ENCODE measurements around the gene LINC01488. TPM values are rescaled to one million over a fixed set of nuclear protein-coding genes. Genes with fewer than 3 reads are reported as not detected.

The LINC01488 gene
- total RNA-seq, 2 donors from 2014 or later: not detected

- no peaks in the 10 kb centered on the region for H3K27me3 ChIP-seq
- no peak for TF ChIP-seq CTCF (IDR thresholded peaks at IDR 0.05)
- no peak overlapping the region for H3K9ac ChIP-seq (ENCODE audit: low read depth in 2 of 2, low read length in 2 of 2)
- H3K4me1 ChIP-seq: no peaks in the 10 kb centered on the region
- no peaks in the 10 kb centered on the region for H3K9me3 ChIP-seq
- DNase-seq: no peak
- intact Hi-C loops (cut with DNase I): no loop called here
- H3K36me3 ChIP-seq: no peaks in the 10 kb centered on the region
- no peak overlapping the region for H3K27ac ChIP-seq
- no peak overlapping the region for H3K4me3 ChIP-seq
Observed at GRCh38 chr11:69436041-69436982, 45.2 kb upstream of the LINC01488 start.

- Histone ChIP-seq H3K4me3 (no peak overlapping the region), H3K4me1 (no peaks in the 10 kb centered on the region), H3K9me3 (no peaks in the 10 kb centered on the region), H3K9ac (ENCODE audit: low read depth in 2 of 2, low read length in 2 of 2) (no peak overlapping the region), H3K27me3 (no peaks in the 10 kb centered on the region), H3K36me3 (no peaks in the 10 kb centered on the region), H3K27ac (no peak overlapping the region)
- TF ChIP-seq CTCF (IDR thresholded peaks at IDR 0.05): no peak
- intact Hi-C loops (cut with DNase I): no loop called here
- DNase-seq: no peak
Observed at GRCh38 chr11:69437001-69437875, 44.2 kb upstream of the LINC01488 start.

GRCh38 chr11:69437876-69438205 is 43.6 kb upstream of the LINC01488 start:
- Histone ChIP-seq H3K9ac (ENCODE audit: low read depth in 2 of 2, low read length in 2 of 2) (no peak overlapping the region), H3K36me3 (no peaks in the 10 kb centered on the region), H3K27me3 (no peaks in the 10 kb centered on the region), H3K4me1 (peaks cover under 1% of the 10 kb centered on the region), H3K27ac (no peak overlapping the region), H3K9me3 (no peaks in the 10 kb centered on the region), H3K4me3 (no peak overlapping the region)
- no peak for DNase-seq
- no peak for TF ChIP-seq CTCF (IDR thresholded peaks at IDR 0.05)
- intact Hi-C loops (cut with DNase I): no loop called here

- DNase-seq: no peak
- Histone ChIP-seq H3K36me3 (no peaks in the 10 kb centered on the region), H3K4me1 (peaks cover 5% of the 10 kb centered on the region), H3K9me3 (no peaks in the 10 kb centered on the region), H3K4me3 (no peak overlapping the region), H3K27me3 (no peaks in the 10 kb centered on the region), H3K27ac (no peak overlapping the region), H3K9ac (ENCODE audit: low read depth in 2 of 2, low read length in 2 of 2) (no peak overlapping the region)
- TF ChIP-seq CTCF (IDR thresholded peaks at IDR 0.05): no peak
- intact Hi-C loops (cut with DNase I): no loop called here
Observed at GRCh38 chr11:69438286-69438920, 43.1 kb upstream of the LINC01488 start.

- no peak overlapping the region for H3K4me3 ChIP-seq
- DNase-seq: no peak
- H3K36me3 ChIP-seq: no peaks in the 10 kb centered on the region
- no peak overlapping the region for H3K27ac ChIP-seq
- H3K4me1 ChIP-seq: peaks cover 12% of the 10 kb centered on the region
- no peak overlapping the region for H3K9ac ChIP-seq (ENCODE audit: low read depth in 2 of 2, low read length in 2 of 2)
- intact Hi-C loops (cut with DNase I): no loop called here
- TF ChIP-seq CTCF (IDR thresholded peaks at IDR 0.05): no peak
- H3K27me3 ChIP-seq: no peaks in the 10 kb centered on the region
- H3K9me3 ChIP-seq: no peaks in the 10 kb centered on the region
Observed at GRCh38 chr11:69439127-69439526, 42.3 kb upstream of the LINC01488 start.
